ENCODE measurements around the gene C20orf173. TPM values are rescaled to one million over a fixed set of nuclear protein-coding genes. Genes with fewer than 3 reads are reported as not detected.

Gene C20orf173
- total RNA-seq, 1 experiment from 2014 or later, result not detected

- intact Hi-C loops (cut with micrococcal nuclease; ENCODE audit: unreplicated experiment), result no loop called here
- POLR2A ChIA-PET (ENCODE audit: unreplicated experiment), result no interaction called here
- no peak overlapping the region for H3K4me2 ChIP-seq
- peaks cover under 1% of the 10 kb centered on the region; the same call in 1 of the 2 replicates for H3K36me3 ChIP-seq (ENCODE audit: low read depth)
- H3K9me3 ChIP-seq (ENCODE audit: insufficient read depth, low read depth), result no peaks in the 10 kb centered on the region
- no peaks in the 10 kb centered on the region for H3K27me3 ChIP-seq (ENCODE audit: insufficient read depth, low read depth)
- H3K4me3 ChIP-seq, result no peak overlapping the region
- H4K20me1 ChIP-seq (ENCODE audit: insufficient read depth), result no peaks in the 10 kb centered on the region
- no TSS peak for BruUV-seq (replicated peaks)
- H2AFZ ChIP-seq, result no peak overlapping the region
- TF ChIP-seq CTCF (conservative IDR thresholded peaks at IDR 0.05), result no peak
- no peak for TF ChIP-seq EZH2 (IDR thresholded peaks at IDR 0.05; ENCODE audit: low read depth)
- H3K9me2 ChIP-seq (ENCODE audit: insufficient read depth), result no peaks in the 10 kb centered on the region
- CTCF ChIA-PET, result no interaction called here
- peaks cover 11% of the 10 kb centered on the region; the same call in 1 of the 2 replicates for H3K4me1 ChIP-seq (replicated peaks; ENCODE audit: insufficient read depth)
- no peaks in the 10 kb centered on the region for H3K79me2 ChIP-seq (ENCODE audit: low read depth)
- H3F3A ChIP-seq (ENCODE audit: insufficient read depth, low read depth), result peaks cover 6% of the 10 kb centered on the region; the same call in 1 of the 2 replicates
- no peak for DNase-seq
- no peak overlapping the region for H3K27ac ChIP-seq
These were observed 27.1 kb downstream of the C20orf173 start for GRCh38 chr20:35502352-35502751.

- TF ChIP-seq EZH2 (IDR thresholded peaks at IDR 0.05; ENCODE audit: low read depth) (no peak), CTCF (conservative IDR thresholded peaks at IDR 0.05) (no peak)
- Histone ChIP-seq H3K27ac (no peak overlapping the region), H3K4me3 (no peak overlapping the region), H2AFZ (no peak overlapping the region), H3F3A (ENCODE audit: insufficient read depth, low read depth) (no peaks in the 10 kb centered on the region), H3K9me3 (ENCODE audit: insufficient read depth, low read depth) (no peaks in the 10 kb centered on the region), H3K4me2 (no peak overlapping the region), H3K27me3 (ENCODE audit: insufficient read depth, low read depth) (no peaks in the 10 kb centered on the region), H3K9me2 (ENCODE audit: insufficient read depth) (no peaks in the 10 kb centered on the region), H3K4me1 (replicated peaks; ENCODE audit: insufficient read depth) (no peaks in the 10 kb centered on the region), H4K20me1 (ENCODE audit: insufficient read depth) (no peaks in the 10 kb centered on the region), H3K79me2 (ENCODE audit: low read depth) (no peaks in the 10 kb centered on the region), H3K36me3 (ENCODE audit: low read depth) (peaks cover 10% of the 10 kb centered on the region; the same call in 1 of the 2 replicates)
- intact Hi-C loops (cut with micrococcal nuclease; ENCODE audit: unreplicated experiment), result no loop called here
- ChIA-PET CTCF (interaction anchor here (0.6 to 0.7 kb wide), 2 partner anchors 39 to 635 kb away, joined by 3 read pairs; no protein-coding TSS in a partner anchor), POLR2A (ENCODE audit: unreplicated experiment) (interaction anchor here (0.5 kb wide), 1 partner anchor 42 kb away, joined by 6 read pairs; no protein-coding TSS in a partner anchor)
- BruUV-seq (replicated peaks), result no TSS peak
- no peak for DNase-seq
These were observed 30.2 kb downstream of the C20orf173 start for GRCh38 chr20:35499271-35499670.

DNA sequence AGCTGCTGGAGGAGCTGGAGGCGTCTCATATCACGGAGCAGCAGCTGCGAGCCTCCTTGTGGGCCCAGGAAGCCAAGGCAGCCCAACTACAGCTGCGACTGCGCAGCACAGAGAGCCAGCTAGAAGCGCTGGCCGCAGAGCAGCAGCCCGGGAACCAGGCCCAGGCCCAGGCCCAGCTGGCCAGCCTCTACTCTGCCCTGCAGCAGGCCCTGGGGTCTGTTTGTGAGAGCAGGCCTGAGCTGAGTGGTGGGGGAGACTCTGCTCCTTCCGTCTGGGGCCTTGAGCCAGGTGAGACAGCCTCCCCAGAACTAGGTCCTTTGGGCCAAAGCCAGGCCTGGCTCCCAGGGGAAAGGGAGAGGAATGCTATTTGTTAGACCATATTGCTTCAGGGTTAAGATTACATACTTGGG lies 31.7 kb downstream of the C20orf173 start:
- H3K27me3 ChIP-seq (ENCODE audit: insufficient read depth, low read depth), result no peaks in the 10 kb centered on the region
- BruUV-seq (replicated peaks), result no TSS peak
- POLR2A ChIA-PET (ENCODE audit: unreplicated experiment), result no interaction called here

More for the DNA sequence above, 31.7 kb downstream of the C20orf173 start:
- Histone ChIP-seq H3K79me2 (ENCODE audit: low read depth) (no peaks in the 10 kb centered on the region), H3K9me2 (ENCODE audit: insufficient read depth) (no peaks in the 10 kb centered on the region), H3K4me3 (no peak overlapping the region), H3K9me3 (ENCODE audit: insufficient read depth, low read depth) (no peaks in the 10 kb centered on the region), H3K36me3 (ENCODE audit: low read depth) (peaks cover 16% of the 10 kb centered on the region; the same call in 1 of the 2 replicates), H3F3A (ENCODE audit: insufficient read depth, low read depth) (no peaks in the 10 kb centered on the region), H3K4me2 (no peak overlapping the region), H3K27ac (no peak overlapping the region), H4K20me1 (ENCODE audit: insufficient read depth) (no peaks in the 10 kb centered on the region), H2AFZ (no peak overlapping the region), H3K4me1 (replicated peaks; ENCODE audit: insufficient read depth) (no peaks in the 10 kb centered on the region)
- DNase-seq, result no peak
- CTCF ChIA-PET, result no interaction called here
- TF ChIP-seq CTCF (conservative IDR thresholded peaks at IDR 0.05) (no peak), EZH2 (IDR thresholded peaks at IDR 0.05; ENCODE audit: low read depth) (no peak)
- intact Hi-C loops (cut with micrococcal nuclease; ENCODE audit: unreplicated experiment), result no loop called here
